K562 (cell line): ENCODE measurements around the gene UBASH3B. TPM values are rescaled to one million over a fixed set of nuclear protein-coding genes. Genes with fewer than 3 reads are reported as not detected.

Source experiments
- ATAC-seq: fragments of 200-7000 bp; cut with Tn5 transposase; 3 replicates; pipeline ENCODE4 v1.9.1; 2020; ENCODE audit warnings: moderate library complexity
- BruUV-seq: library from RNA; stranded (reverse); fragments of 400-500 nt; replicated peaks from 2 replicates; lab custom pipeline; 2021; lab: Mats Ljungman, UMichigan
- CTCF ChIA-PET: fragments of 300-600 bp; formaldehyde crosslinking; extraction: SDS; loops from one replicate; lab custom pipeline; 2021; ENCODE audit warnings: low intra/inter-chr PET ratio; lab: Yijun Ruan, JAX
- POLR2A ChIA-PET: fragments of 300-600, 350-650 bp; sonication (Branson Sonifier 250); formaldehyde crosslinking; extraction: SDS; loops from one replicate; lab custom pipeline; 2021; ENCODE audit warnings: antibody characterized with exemption, inconsistent platforms; lab: Yijun Ruan, JAX
- DNase-seq, 4 experiments: peaks; one replicate each; pipeline versions ENCODE4 v3.0.0 to v3.0.0-alpha.2; 2011 to 2018; ENCODE audit warnings: low spot score in 3 of 4, mixed read lengths in 3 of 4; ENCODE audit errors: extremely low read depth in 1 of 4
- FAIRE-seq: peaks from 2 replicates; lab custom pipeline; 2011; peaks lifted over from hg19 to GRCh38; lab: Jason Lieb, UNC
- H2AFZ ChIP-seq: 2 replicates; pipeline ENCODE4 v1.6.0; 2011; ENCODE audit warnings: low read depth, low read length, control low read depth, inconsistent platforms
- H3K27ac ChIP-seq: fragments of 200-600 bp; 3 replicates; pipeline ENCODE4 v1.8.0; 2011; ENCODE audit warnings: low read depth, mild to moderate bottlenecking, control low read depth, inconsistent platforms, low read length, moderate library complexity, mixed read lengths; ENCODE audit errors: extremely low read depth
- H3K27me3 ChIP-seq, 2 experiments: fragments of 300-600 bp in 1 of 2; 2 replicates in 1 of 2; 3 replicates in 1 of 2; pipeline versions ENCODE4 v1.6.0 to v1.8.0; 2011; ENCODE audit warnings: inconsistent platforms in 2 of 2, low read length in 2 of 2, mild to moderate bottlenecking in 1 of 2, mixed read lengths in 1 of 2, moderate library complexity in 1 of 2; ENCODE audit not compliant: control insufficient read depth in 2 of 2, insufficient read depth in 2 of 2
- H3K36me3 ChIP-seq: fragments of 300-600 bp; 3 replicates; pipeline ENCODE4 v1.8.0; 2011; ENCODE audit warnings: mild to moderate bottlenecking, low read length, inconsistent platforms; ENCODE audit not compliant: control insufficient read depth, insufficient read depth
- H3K4me1 ChIP-seq, 2 experiments: fragments of 200-600 bp in 1 of 2; replicated peaks in 1 of 2; 2 replicates in 1 of 2; 3 replicates in 1 of 2; pipeline versions ENCODE4 v1.5.1 to v1.8.0; 2011; ENCODE audit warnings: inconsistent platforms in 2 of 2, low read length in 2 of 2, mild to moderate bottlenecking in 1 of 2, mixed read lengths in 1 of 2, moderate library complexity in 1 of 2; ENCODE audit not compliant: control insufficient read depth in 2 of 2, insufficient read depth in 2 of 2
- H3K4me2 ChIP-seq: 2 replicates; pipeline ENCODE4 v1.6.1; 2011; ENCODE audit warnings: low read length, control low read depth, inconsistent platforms, mixed read lengths; ENCODE audit not compliant: insufficient read depth
- H3K4me3 ChIP-seq: fragments of 200-600 bp; sonication (generic), shearing (Covaris generic); 2 replicates; pipeline ENCODE4 v1.5.1; 2016; ENCODE audit warnings: control low read depth, inconsistent platforms
- H3K79me2 ChIP-seq: fragments of 200-600 bp; 3 replicates; pipeline ENCODE4 v1.8.0; 2011; ENCODE audit warnings: low read length, inconsistent platforms; ENCODE audit not compliant: control insufficient read depth, insufficient read depth
- H3K9ac ChIP-seq, 2 experiments: 2 replicates each; pipeline versions ENCODE4 v1.6.0 to v1.6.1; 2011; ENCODE audit warnings: low read depth in 2 of 2, low read length in 2 of 2, control low read depth in 1 of 2, inconsistent platforms in 1 of 2, mild to moderate bottlenecking in 1 of 2, mixed read lengths in 1 of 2; ENCODE audit not compliant: insufficient read depth in 1 of 2
- H3K9me1 ChIP-seq: one replicate; pipeline ENCODE4 v1.6.0; 2011; ENCODE audit warnings: inconsistent platforms, mild to moderate bottlenecking, low read length, moderate library complexity; ENCODE audit not compliant: control insufficient read depth, insufficient read depth
- H3K9me3 ChIP-seq: replicated peaks from 2 replicates; pipeline ENCODE4 v1.5.1; 2011; ENCODE audit warnings: low read depth, low read length, inconsistent platforms; ENCODE audit not compliant: control insufficient read depth, insufficient read depth
- H4K20me1 ChIP-seq: replicated peaks from 2 replicates; pipeline ENCODE4 v1.6.1; 2011; ENCODE audit warnings: low read length, inconsistent platforms, mixed read lengths; ENCODE audit not compliant: control insufficient read depth, insufficient read depth
- COPS2 ChIP-seq: fragments of 450-650 bp; conservative IDR thresholded peaks from 2 replicates; pipeline ENCODE4 v1.6.1; 2016; ENCODE audit warnings: mild to moderate bottlenecking, moderate library complexity
- DDX20 ChIP-seq: fragments of 450-650 bp; IDR thresholded peaks from 2 replicates; pipeline ENCODE4 v1.6.1; 2016; ENCODE audit warnings: missing genetic modification characterization, low read depth, mild to moderate bottlenecking, missing compliant biosample characterization, moderate library complexity
- NCOA2 ChIP-seq, 2 experiments: fragments of 450-650 bp; IDR thresholded peaks; 2 replicates each; pipeline ENCODE4 v1.6.1; 2018; ENCODE audit warnings: mild to moderate bottlenecking in 2 of 2, moderate library complexity in 1 of 2; ENCODE audit not compliant: partially characterized antibody in 2 of 2
- NR3C1 ChIP-seq: sonication (generic); formaldehyde crosslinking; IDR thresholded peaks from 2 replicates; pipeline ENCODE4 v1.8.1; 2022; ENCODE audit warnings: missing genetic modification reagents
- PYGO2 ChIP-seq: fragments of 450-650 bp; IDR thresholded peaks from 2 replicates; pipeline ENCODE4 v1.6.1; 2016; ENCODE audit warnings: mild to moderate bottlenecking, missing genetic modification characterization, moderate library complexity, missing compliant biosample characterization
- RAD51 ChIP-seq: fragments of 450-650 bp; IDR thresholded peaks from 2 replicates; pipeline ENCODE4 v1.7.1; 2016; ENCODE audit warnings: low read depth, mild to moderate bottlenecking, borderline replicate concordance
- SMARCB1 ChIP-seq: IDR thresholded peaks from 2 replicates; pipeline ENCODE4 v1.6.1; 2011; ENCODE audit warnings: improper control_type of control experiment, low read depth; ENCODE audit not compliant: insufficient read length
- THAP12 ChIP-seq: fragments of 250-450 bp; sonication (Bioruptor Pico); IDR thresholded peaks from 2 replicates; pipeline ENCODE4 v1.9.0; 2021; ENCODE audit warnings: mild to moderate bottlenecking, inconsistent platforms
- U2AF2 ChIP-seq: fragments of 200-400 bp; formaldehyde crosslinking; optimal IDR thresholded peaks from 2 replicates; pipeline ENCODE3; 2017; ENCODE audit warnings: low read depth, mild to moderate bottlenecking, low read length
- ZBTB1 ChIP-seq: sonication (generic); formaldehyde crosslinking; IDR thresholded peaks from 2 replicates; pipeline ENCODE4 v1.8.1; 2023; ENCODE audit warnings: missing genetic modification reagents, low read depth, mild to moderate bottlenecking, borderline replicate concordance
- ZBTB11 ChIP-seq, 3 experiments: fragments of 200-800 bp in 1 of 3; fragments of 250-450 bp in 1 of 3; fragments of 450-650 bp in 1 of 3; sonication (Bioruptor Pico) in 1 of 3; sonication (Bioruptor generic) in 1 of 3; formaldehyde crosslinking in 1 of 3; IDR thresholded peaks; 2 replicates each; pipeline versions ENCODE4 v1.6.1 to v1.8.0; 2016 to 2022; ENCODE audit warnings: mild to moderate bottlenecking in 2 of 3, missing genetic modification characterization in 2 of 3, missing compliant biosample characterization in 1 of 3, moderate library complexity in 1 of 3
- ZNF3 ChIP-seq: fragments of 250-450 bp; sonication (Bioruptor Pico); IDR thresholded peaks from 2 replicates; pipeline ENCODE4 v1.5.0; 2021; ENCODE audit warnings: mild to moderate bottlenecking, moderate library complexity
- ZNF717 ChIP-seq: fragments of 250-450 bp; sonication (Bioruptor Pico); IDR thresholded peaks from 2 replicates; pipeline ENCODE4 v1.5.0; 2021
- WGBS: fragments of 100-300 bp; shearing (Covaris generic); methylation state at CpG from one replicate; pipeline ENCODE4 v1.1.6; 2016; ENCODE audit warnings: low coverage, mixed read lengths; ENCODE audit not compliant: insufficient coverage; ENCODE audit errors: missing lambda C conversion rate; 5-methylcytosine and 5-hydroxymethylcytosine counted together
- in situ Hi-C: fragments of 300-500 bp; cut with MboI; formaldehyde crosslinking; loops from 4 replicates; pipeline ENCODE4 v1.15.0; 2018; ENCODE audit warnings: inconsistent platforms, mixed read lengths
- intact Hi-C: fragments of 100-400 bp; cut with micrococcal nuclease; formaldehyde crosslinking; loops from 2 replicates; pipeline ENCODE4 v1.14.2; 2022
- polyA plus RNA-seq, 8 experiments: library from polyadenylated mRNA; depleted of rRNA in 4 of 8; stranded (reverse) in 5 of 8; unstranded in 3 of 8; fragments of >200 nt; fragmentation: Nextera tagmentation in 2 of 8; fragmentation: Illumina TruSeq in 1 of 8; extraction: Ambion mirVana in 2 of 8; extraction: Trizol in 1 of 8; gene quantifications; 2 replicates each; pipeline versions ENCODE4 v1.2.1 to v1.2.3, GENCODE V29; 2011 to 2014; ENCODE audit warnings: inconsistent platforms in 1 of 8, missing spikeins in 1 of 8
- total RNA-seq, 7 experiments: library from RNA; depleted of rRNA in 6 of 7; stranded (reverse); fragments of >200 nt in 6 of 7; fragmentation: Illumina TruSeq in 2 of 7; extraction: Trizol in 2 of 7; gene quantifications; 2 replicates each; pipeline versions ENCODE4 v1.2.1 to v1.2.3, GENCODE V29; 2011 to 2021; ENCODE audit warnings: low replicate concordance in 1 of 7
- TF ChIP-seq, protein P1 (sequence below): sonication (generic); formaldehyde crosslinking; IDR thresholded peaks from 2 replicates; pipeline ENCODE4 v1.8.1; 2023; ENCODE audit warnings: mild to moderate bottlenecking, missing genetic modification reagents, moderate library complexity

The UBASH3B gene
- total and polyA plus RNA-seq, 9 of the 15 experiments (the other 6 are each of a cell fraction or from before 2014, with no cell fraction given): 0.01 to 0.31 (median 0.08) TPM; not detected in 2

DNA sequence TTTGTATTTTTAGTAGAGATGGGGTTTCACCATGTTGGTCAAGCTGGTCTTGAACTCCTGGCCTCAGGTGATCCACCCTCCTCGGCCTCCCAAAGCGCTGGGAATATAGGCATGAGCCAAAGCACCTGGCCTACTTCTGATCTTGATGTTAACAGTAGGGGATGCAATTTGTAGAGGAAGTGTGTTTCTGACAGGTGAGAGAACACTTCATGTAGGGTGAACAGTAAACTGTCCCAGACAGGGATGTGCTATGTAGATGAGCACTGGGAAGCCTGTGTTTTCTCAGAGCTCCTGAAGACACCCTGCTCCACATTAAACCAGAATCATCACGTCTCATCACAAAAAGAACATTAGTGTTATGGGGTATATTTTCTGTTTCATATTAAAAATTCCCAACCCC lies 45.1 kb downstream of the UBASH3B start:
- no peaks in the 10 kb centered on the region for H4K20me1 ChIP-seq
- FAIRE-seq: no peak
- intact Hi-C loops (no loop called here), in situ Hi-C loops (no loop called here)
- POLR2A ChIA-PET: no interaction called here
- H3K9ac ChIP-seq: no peak overlapping the region
- ATAC-seq: no peak
- no peaks in the 10 kb centered on the region for H3K9me1 ChIP-seq
- H3K4me1 ChIP-seq: no peaks in the 10 kb centered on the region; a peak in 1 of 5 replicates
- no peak for DNase-seq
- no peak overlapping the region for H3K4me3 ChIP-seq
- H3K27me3 ChIP-seq: peaks cover 0 to 31% of the 10 kb centered on the region in 2 experiments; a peak in 2 of 5 replicates
- CTCF ChIA-PET: no interaction called here
- no peaks in the 10 kb centered on the region for H3K9me3 ChIP-seq
- BruUV-seq: no TSS peak
- no peak overlapping the region for H2AFZ ChIP-seq
- no peak overlapping the region for H3K27ac ChIP-seq
- no peak overlapping the region for H3K4me2 ChIP-seq
- H3K79me2 ChIP-seq: no peaks in the 10 kb centered on the region
- H3K36me3 ChIP-seq: no peaks in the 10 kb centered on the region
- 3% methylated on average over 3 of the region's 3 CpGs for WGBS
- TF ChIP-seq U2AF2 (no peak), SMARCB1 (no peak), ZBTB11 (CRISPR knock-in tag; IDR thresholded peaks at IDR 0.05) (no peak), ZNF3 (CRISPR knock-in tag) (no peak), RAD51 (no peak), PYGO2 (tag) (no peak), ZBTB1 (CRISPR knock-in tag) (no peak), COPS2 (no peak), NCOA2 (IDR thresholded peaks at IDR 0.05; ENCODE audit: partially characterized antibody in 2 of 2) (no peak), ZNF717 (no peak), THAP12 (no peak), NR3C1 (no peak), DDX20 (no peak)
- TF ChIP-seq, protein P1, sequence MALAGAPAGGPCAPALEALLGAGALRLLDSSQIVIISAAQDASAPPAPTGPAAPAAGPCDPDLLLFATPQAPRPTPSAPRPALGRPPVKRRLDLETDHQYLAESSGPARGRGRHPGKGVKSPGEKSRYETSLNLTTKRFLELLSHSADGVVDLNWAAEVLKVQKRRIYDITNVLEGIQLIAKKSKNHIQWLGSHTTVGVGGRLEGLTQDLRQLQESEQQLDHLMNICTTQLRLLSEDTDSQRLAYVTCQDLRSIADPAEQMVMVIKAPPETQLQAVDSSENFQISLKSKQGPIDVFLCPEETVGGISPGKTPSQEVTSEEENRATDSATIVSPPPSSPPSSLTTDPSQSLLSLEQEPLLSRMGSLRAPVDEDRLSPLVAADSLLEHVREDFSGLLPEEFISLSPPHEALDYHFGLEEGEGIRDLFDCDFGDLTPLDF (CRISPR knock-in tag): no peak
